HG03378 (cell line): ENCODE data around the gene DPF1.

Experiments used
- ATAC-seq: cut with Tn5 transposase; IDR thresholded peaks from one replicate; pipeline ENCODE4 v1.9.1; 2021; ENCODE audit warnings: mild to moderate bottlenecking, moderate library complexity; ENCODE audit not compliant: unreplicated experiment

DPF1 gene

DNA sequence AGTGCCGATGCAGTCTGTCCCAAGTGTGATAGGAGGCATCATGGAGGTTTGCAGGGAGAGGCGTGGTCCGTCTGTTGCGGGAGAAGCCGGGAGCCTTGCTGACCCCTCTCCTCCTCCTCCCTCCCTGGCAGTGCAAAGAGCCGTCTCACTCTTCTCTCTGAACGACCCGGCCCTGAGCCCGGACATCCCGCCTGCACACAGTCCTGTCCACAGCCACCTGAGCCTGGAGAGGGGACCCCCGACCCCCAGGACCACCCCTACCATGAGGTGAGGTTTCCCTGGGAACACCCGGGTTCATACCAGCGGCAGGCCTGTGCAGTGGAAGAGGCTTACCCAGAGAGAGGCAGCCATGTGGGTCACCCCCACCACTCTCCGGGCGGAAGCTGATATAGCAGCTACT is 22.3 kb downstream of the DPF1 start:
- no peak for ATAC-seq

DNA sequence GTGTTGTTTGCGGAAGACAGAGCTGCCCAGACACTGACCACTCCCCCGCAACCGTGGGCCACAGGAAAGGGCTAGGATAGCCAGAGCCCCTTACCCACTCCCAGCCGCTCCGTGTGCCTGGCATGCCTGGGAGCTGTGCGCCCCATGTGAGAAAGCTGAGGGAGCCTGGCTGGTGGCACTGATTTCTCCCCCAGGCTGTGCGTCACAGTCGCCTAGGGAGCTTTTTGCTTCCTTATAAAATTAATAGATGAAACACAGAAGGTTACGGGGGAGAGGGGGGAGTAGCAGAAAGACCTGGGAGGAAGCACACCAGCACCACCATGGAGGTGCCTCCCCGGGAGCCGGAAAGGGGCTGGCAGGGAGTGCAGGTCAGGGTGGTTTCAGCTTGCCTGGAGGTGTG is 24.7 kb downstream of the DPF1 start:
- no peak for ATAC-seq

DNA sequence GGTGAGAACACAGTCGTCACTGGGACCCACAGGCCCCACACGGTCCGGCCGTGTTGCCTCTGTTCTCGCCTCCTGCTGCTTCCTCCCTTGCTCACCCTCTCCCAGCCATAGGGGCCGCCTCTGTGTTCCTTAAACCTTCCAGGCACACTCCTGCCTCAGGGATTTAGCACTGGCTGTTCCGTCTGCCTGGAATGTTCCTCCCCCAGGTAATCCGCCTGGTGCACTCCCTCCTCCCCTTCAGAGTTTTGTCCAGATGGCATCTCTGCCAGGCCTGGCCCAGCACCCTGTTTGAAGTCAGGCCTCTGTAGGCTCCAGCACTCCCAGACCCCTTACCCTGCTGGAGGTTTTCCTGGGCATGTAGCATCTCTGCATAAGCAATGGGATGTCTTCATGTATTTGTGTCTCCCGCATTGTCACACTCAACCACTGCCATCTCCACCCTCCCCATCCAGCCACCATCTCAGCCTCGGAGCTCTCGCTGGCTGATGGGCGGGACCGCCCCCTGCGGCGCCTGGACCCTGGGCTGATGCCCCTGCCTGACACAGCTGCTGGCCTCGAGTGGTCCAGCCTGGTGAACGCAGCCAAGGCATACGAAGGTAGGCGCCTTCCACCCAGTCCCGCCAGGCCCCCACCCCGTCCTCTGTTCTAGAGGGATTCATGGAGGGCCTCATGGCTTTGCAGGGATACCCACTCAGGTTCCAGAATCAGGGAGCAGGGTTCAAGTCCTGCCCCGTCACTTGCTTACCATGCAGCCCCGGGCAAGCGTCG is 25.9 kb downstream of the DPF1 start:
- ATAC-seq = no peak

DNA sequence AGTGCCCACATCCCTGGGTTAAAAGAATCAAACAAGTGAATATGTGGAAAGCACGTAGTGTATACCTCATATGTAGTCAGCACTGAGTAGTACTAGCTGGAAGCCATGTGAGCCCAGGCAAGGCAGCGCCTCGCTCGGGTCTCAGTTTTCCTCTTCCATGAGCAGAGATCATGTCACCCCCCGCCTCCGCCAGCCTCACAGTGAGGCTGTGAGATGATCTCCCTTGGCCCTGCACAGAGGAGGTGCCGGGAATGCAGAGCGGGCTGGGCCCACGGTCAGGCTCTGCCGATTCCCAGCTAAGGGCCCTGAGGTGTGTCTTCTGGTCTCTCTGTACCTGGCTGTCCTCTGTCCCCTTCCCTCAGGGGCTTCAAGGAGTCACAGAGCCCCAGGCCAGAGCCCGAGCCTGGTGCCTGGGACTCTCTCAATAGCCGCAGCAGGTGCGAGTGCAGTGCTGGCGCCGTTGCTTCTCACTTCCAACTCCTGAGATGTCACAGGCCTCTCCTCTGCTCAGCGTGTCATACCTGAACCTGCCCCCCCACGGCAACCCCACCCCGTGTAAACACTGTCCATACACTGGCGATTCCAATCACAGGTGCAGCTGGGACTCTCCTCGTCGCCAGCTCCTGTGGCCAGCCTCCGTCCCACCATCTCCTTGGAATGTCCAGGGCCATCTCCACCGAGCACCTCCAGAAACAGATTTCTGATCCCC is 26.9 kb downstream of the DPF1 start:
- no peak for ATAC-seq

DNA sequence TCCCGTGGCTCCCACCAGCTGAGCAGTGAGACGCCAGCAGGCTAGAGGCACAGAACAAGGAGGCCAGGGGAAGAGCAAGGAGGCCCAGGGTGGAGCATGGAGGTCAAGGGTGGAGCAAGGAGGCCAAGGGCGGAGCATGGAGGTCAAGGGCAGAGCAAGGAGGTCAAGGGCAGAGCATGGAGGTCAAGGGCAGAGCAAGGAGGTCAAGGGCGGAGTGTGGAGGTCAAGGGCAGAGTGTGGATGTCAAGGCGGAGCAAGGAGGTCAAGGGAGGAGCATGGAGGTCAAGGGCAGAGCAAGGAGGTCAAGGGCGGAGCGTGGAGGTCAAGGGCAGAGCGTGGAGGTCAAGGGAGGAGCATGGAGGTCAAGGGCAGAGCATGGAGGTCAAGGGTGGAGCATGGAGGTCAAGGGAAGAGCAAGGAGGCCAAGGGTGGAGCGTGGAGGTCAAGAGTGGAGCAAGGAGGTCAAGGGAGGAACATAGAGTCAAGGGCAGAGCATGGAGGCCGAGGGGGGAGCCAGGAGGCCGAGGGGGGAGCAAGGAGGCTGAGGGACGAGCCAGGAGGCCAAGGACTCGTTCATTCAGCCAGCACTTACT is 27.7 kb downstream of the DPF1 start:
- ATAC-seq = no peak

DNA sequence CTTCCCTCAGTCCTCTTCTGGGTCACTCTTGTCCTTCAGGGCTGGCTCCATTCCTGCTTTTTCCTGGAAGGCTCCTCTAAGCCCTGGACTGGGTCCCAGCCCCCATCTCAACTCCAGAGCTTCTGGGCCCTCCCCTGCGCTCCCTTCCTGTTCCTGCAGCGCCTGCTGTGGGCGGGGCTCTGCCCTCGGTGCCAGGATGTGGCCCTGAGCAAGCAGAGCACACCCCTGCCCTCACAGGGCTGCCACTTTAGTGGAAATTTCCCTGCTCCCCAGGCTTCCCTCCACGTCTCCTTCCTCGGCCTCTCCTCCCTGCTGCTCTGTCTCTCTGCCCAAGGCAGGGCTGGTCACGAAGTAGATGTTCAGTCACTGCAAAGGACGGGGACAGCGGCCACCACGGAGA is 28.8 kb downstream of the DPF1 start:
- no peak for ATAC-seq

DNA sequence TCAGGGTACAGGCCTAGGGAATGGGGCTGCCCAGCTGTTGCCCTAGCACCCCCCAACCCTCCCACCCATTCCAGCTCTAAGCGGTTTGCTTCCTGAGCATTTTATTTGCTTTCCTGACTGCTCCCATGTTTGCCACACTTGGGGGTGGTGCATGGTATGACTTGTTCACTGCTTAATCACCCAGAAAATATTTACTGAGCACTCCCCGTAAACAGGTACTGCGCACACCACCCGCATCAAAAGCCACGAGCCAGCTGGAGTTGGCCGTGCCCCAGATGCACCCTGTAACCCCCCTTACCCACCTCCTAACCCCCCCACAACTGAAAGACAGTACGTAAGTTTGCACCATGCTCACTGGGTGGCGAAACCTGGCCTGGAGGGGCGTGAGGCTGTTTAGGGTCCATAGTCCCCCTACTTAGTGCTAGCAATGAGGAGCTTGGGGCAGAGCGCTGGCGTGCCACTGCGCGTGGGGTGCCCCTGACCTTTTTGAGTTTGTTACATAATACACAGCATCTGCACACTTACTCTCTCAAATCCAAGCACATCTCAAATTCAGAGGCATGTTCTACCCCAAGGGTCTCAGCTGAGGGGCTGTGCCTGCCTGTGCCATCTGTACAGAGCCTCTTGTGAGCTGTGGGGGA is 29.8 kb downstream of the DPF1 start:
- no peak for ATAC-seq

DNA sequence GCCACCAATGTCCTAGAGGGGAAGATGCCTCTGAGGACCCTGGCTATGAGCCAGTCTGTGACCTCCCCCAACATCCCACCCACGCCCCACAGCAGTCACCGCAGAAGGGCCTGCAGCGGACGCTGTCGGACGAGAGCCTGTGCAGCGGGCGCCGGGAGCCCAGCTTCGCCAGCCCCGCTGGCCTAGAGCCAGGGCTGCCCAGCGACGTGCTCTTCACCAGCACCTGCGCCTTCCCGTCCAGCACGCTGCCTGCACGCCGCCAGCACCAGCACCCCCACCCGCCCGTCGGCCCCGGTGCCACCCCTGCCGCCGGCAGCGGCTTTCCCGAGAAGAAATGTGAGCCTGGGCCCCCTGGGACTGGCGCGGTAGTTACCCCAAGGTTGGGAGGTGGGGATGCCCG is 30.6 kb downstream of the DPF1 start:
- ATAC-seq = no peak

DNA sequence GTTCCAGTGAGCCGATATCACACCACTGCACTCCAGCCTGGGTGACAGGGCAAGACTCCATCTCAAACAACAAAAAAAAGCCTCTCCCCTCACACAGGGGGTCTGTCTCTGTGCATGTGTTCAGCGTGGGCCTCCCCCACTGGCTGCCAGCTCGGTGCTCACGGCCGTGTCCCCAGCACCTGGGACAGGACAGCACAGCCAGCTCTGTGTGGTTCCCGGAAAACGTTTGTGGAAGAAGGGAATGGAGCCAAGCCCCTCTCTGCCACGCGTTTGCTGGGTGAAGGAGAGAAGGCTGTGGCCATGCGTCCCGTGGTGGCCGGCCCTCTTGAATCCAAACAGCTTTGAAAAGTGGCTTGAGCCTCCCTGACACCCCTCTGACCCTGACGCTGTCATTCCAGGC is 32.3 kb downstream of the DPF1 start:
- ATAC-seq = no peak

DNA sequence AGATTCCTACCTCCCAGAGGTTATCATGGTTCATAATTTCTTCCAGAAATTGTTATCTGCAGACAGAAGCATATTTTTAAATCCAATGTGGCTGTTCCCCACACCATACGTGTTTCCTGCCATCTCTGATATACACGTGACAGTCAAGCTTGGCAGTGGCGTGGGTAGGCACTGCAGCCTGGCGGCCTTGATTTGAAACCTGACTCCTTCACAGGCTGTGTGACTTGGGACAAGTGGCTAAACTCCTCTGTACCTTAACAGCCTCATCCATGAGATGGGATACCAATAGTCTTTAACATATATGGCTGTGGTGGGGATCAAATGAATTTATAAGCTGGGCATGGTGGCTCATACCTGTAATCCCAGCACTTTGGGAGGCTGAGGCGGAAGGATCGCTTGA is 33.2 kb downstream of the DPF1 start:
- ATAC-seq = no peak

DNA sequence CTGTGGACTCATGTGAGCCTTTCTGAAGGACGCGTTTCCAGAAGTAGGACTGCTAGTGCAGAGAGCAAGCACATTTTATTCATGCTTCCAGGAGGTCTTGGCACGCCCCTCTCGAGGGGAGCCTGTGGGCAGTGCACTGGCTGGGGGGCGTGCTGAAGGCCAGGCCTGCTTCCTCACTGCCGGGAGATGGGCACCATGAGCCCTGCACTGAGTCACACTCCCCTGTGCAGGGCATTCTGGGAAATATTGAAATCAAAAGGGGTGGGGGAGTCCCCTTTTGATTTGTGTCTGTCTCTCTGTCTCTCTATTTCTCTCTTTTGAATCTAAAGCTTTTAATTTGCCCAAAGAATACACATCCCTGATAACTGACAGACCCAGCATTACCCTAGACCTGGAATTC is 34.0 kb downstream of the DPF1 start:
- no peak for ATAC-seq

DNA sequence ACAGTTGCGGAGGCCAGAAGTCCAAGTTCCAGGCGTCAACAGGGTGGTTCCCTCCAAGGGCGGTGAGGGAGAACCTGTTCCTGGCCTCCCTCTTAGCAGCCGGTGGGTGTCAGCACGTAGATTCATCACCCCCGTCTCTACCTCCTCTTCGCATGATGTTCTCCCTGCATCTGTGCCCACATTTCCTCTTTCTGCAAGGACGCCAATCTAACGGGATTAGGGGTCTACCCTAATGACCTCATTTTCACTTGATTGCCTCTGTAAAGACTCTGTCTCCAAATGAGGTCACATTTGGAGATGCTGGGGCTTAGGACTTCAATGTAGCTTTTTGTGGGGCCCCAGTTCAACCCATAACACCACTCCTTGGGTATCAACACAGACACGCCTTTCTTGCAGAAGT is 38.5 kb downstream of the DPF1 start:
- no peak for ATAC-seq

DNA sequence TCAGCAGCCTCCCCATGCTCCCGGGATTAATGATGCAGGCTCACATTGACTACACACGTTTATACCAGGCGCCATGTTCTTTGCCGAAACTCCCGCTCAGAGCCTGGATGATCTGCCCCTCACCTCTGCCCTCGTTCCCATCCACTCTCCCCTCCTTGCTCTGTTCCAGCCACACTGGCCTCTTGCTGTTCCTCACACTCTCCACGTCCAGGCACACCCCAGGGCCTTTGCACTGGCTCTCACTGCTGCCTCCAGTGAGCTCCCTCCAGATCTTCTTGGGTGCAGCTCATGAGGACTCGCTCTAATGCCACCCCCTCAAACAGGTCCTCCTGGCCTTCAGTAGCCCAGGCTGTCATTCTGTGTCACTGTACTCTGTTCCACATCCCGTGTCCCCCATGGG is 39.2 kb downstream of the DPF1 start:
- no peak for ATAC-seq

DNA sequence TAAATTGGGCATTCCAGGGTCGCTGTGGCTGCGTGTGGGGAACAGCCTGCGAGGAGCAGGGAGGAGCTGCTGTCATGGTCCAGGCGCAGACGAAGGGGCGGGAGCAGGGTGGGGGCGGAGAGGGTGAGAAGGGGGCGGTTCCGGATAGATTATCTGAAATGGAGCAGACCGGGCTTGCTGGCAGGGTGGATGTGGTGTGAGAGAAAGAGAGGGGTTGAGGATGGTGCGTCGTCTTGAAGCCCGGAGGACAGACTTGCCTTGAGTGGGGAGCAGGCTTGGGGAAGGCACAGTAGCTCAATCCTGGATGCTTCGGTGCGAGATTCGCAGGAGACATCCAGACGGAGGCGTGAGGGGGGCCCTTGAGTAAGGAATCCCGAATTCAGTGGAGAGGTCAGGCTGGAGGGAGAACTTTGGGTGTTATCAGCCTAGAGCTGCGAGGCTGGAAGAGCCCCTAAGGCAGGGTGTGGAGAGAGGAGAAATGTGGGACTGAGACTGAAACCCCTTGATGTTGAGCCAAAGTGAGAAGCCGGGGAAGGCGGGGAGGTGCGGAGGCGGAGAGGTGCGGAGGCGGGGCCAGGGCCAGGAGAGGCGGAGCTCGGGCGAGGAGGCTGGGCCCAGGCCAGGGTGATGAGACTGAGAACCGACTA is 40.6 kb downstream of the DPF1 start:
- ATAC-seq = no peak

DNA sequence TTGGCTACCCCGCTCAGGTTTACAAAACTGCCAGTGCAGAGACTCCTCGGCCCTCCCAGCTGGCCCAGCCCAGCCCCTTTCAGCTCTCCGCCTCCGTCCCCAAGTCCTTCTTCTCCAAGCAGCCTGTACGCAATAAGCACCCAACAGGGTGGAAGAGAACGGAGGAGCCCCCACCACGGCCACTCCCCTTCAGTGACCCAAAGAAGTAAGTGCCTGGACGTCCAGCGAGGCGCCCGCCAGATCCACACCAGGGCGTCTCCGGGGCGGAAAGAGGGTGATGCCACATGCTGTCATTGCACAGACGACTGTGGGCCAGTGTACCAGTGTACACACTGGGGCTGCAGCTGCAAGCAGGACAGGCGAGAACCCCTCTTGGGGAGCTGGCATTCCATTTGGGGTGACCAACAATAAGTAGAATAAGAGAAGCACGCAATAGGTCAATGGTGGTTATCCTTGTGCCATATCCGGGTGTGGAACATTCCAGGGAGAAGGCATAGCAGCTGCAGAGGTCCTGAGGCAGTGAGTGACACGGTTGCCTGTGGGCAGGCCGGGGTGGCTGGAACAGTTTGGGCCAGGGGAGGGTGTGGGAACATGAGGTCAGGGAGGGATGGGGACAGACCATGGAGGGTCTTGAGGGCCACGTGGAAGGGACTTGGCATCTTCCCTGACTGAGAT is 41.3 kb downstream of the DPF1 start:
- ATAC-seq = no peak

DNA sequence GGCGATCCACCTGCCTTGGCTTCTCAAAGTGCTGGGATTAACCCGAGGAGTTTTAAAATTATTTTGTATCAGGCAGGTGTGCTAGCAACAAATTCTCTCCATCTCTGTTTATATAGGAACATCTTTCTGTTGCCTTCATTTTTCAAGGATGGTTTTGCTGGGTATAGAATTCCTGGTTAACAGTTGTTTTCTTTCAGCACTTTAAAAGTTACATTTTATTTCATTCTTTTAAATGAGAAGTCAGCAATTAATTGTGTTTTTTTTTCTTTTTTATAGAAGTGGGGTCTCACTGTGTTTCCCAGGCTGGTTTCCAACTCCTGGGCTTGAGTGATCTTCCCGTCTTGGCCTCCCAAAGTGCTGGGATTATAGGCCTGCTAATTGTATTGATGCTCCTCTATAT is 44.0 kb downstream of the DPF1 start:
- ATAC-seq = no peak

DNA sequence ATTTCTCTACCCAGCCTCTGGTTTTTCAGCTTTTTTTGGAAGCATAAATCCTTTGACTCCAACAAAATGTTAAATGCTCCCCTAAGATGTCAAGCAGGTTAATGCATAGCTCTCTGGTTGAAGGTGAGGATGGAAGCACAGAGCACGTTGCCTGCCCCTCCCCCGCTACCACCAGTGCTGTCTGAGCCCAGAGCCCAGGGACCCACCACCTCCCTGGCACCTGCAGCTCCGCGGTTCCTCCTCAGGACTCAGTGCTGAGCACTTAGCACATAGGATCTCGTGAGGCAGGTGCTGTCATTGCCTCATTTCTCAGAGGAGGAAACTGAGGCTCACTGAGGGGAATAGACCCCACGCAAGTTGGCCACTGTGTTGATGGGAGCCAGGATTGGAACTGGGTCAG is 48.6 kb downstream of the DPF1 start:
- ATAC-seq = no peak

DNA sequence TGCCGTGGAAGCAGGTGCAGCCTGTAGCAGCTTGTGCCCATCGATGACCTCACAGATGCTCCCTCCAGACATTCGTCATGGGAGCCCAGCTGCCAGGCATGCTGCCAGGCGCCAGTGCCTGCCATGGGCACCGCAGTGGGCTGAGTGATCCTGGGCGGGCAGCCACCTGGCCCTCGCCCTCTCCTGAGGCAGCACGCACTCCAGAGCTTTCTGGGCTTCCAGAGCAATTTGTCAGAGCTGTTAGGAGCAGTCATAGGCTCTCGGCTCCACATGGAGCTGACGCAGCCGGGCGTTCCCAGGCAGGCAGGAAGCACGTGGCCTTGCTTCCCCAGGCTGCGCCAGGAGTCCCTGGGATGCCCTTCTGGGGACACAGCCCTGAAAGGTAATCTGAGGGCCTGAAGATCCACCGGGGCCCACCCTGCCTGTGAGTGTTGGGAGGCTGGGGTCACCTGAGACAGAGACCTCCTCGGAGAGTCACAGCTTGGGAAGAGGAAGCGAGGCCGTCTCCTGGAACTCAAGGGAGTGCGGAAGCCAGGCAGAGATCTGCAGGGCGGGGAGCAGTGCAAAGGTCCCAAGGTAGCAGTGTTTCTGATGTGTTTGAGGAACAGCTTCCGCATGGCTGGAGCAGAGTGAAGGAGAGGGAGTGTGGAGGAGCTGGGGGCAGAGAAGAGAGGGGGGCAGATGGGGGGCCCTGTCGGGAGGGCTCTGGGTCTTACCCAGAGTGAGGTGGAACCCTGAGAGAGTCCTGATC is 50.6 kb downstream of the DPF1 start:
- no peak for ATAC-seq

DNA sequence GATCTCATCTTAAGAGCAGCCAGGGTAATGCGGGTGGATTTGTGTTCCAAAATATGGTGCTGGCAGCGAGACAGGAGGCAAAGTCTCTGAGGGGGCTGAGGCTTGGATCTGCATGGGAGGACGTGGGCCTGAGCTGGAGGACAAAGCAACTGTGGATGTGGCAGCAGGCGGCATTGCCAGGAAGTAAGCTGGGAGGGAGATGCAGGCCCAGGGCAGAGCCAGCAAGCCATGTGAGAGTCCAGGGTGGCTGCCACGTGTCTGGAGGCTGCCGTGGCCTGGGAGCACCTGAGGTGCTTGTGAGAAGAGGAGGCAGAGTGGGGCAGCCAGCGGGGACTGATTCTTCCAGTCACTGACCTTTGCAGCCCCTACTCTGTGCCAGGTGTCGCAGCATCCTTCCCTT is 52.0 kb downstream of the DPF1 start:
- ATAC-seq = no peak

DNA sequence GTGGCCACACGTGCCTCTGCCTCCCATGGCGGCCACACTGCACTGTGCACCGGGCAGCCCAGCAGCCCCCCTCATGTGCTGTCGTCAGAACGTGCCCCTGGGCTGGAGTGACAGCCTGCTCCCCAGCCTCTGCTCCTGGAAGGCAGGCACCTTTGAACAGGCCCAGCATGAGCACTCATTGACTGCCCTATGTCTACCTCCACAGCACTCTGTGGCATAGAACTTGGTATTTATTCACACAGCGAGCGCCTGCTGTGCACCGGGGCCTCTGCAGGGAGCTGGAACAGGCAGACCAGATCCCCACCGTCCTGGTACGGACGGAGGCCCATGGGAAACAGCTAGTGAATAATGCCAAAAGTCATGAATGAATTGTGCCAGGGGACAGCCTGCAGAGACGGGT is 53.7 kb downstream of the DPF1 start:
- no peak for ATAC-seq
